ENCODE data around the gene GMPR2.

GMPR2 gene

DNA sequence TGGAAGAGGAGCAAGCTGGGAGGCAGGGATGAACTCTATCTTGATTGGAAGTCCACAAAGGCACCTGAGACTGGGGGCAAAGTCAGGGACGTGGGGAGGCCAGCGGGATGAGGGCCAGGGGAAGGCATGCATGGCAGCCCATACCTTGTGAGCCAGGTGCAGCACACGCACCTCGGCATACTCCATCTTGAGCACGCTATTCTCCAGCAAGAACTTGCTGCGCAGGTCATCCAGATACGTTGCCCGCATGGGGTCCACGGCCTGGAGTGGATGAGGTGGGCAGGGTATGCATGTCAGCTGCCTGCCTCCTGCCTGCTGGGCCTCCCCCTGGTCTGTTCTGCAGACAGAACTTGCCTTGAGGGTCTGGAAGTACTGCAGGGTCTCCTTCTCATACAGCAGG is 34.8 kb downstream of the GMPR2 start:
- DNase-seq (ENCODE audit: low read depth in 2 of 2): no peak

DNA sequence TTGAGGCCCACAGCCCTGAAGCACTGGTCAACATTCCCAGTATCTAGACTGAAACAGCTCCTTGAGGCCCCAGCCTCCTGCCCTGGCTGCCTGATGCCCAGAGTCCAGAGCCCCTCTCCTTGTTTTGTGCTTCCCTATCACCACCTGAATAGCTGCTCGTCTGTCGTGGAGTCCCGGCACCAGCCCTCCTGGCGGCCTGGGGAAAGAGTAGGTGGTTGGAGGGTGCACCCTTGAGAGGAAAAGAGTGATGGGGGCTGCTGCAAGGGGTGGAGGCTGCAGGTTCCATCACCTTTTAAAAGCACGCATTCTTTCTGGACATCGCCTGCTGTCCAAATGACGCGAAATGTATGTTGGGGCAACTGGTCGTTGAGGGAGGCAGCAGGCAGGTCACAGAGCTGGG is 35.5 kb downstream of the GMPR2 start:
- DNase-seq (ENCODE audit: low read depth in 2 of 2): no peak

DNA sequence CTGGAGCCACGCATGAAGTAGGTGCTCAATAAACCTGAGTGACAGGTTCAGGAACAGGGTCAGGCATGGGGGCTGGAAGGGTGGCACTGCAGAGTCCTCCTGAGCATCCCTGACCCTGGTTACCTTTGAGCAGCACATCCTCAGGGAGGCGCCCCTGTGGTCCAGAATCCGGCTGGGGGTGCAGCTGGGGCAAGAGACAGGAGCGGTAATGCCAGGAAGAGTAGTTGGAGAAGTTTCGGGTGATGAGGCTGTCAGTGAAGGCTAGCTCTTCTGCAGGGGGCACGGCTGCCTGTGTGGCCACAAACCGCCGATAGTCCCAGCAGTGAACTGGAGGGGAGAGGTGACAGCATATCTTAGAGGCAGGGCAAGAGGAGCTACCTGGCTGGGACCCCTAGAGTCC is 36.6 kb downstream of the GMPR2 start:
- no peak for DNase-seq (ENCODE audit: low read depth in 2 of 2)

DNA sequence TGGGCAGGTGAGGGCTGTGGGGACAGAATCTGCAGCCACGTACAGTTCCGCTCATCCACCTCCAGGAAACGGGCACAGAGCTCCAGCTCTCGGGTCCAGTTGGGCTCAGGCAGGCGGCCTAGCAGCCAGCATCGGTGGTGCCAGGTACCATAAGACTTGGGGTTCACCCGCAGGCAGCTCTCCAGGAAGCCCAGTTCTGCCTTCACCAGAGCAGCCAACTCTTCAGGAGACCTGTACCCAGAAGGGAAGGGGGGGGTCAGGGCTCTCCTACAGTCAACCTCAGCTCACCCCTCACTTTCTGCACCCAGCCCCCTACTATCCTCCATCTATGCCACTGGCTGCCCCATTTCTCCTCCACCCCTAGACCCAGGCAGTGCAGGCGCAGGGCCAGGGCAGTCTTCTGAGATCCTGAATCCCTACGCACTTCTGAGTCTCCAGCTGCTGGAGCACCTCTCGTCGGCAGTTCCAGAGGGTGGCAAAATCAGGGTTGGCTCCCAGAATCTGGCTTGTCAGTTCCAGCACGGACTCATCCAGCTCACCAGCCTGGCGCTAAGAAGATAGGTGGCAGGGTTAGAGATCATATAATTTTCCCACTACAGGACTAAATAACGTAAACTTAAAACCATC is 37.3 kb downstream of the GMPR2 start:
- DNase-seq (ENCODE audit: low read depth in 2 of 2): no peak

DNA sequence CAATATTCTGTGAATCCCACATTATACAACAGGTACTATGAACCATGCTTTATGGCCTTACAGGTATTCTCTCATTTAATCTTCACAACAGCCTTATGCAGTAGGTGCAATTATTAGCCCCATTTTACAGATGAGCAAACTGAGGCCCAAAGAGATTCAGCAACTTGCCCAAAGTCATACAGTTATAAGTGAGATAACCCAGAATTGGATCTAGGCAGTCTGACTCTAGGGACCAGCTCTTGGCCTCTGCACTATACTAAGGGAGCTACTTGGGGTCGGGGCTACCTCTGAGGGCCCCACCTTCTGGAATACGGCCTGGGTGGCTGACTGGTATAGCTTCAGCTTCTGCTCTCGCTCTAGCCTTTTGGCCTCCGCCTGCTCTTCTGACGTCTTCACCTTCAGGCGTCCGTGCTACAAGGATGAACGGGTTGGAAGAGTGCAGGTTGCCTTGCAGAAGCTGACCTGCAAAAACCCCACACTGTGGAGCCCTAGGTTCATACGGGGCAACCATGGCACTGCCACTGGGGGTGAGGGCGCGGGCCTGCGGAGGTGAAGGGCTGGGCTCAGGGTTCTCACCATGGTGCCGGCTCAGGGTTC is 37.9 kb downstream of the GMPR2 start:
- DNase-seq (ENCODE audit: low read depth in 2 of 2): no peak

DNA sequence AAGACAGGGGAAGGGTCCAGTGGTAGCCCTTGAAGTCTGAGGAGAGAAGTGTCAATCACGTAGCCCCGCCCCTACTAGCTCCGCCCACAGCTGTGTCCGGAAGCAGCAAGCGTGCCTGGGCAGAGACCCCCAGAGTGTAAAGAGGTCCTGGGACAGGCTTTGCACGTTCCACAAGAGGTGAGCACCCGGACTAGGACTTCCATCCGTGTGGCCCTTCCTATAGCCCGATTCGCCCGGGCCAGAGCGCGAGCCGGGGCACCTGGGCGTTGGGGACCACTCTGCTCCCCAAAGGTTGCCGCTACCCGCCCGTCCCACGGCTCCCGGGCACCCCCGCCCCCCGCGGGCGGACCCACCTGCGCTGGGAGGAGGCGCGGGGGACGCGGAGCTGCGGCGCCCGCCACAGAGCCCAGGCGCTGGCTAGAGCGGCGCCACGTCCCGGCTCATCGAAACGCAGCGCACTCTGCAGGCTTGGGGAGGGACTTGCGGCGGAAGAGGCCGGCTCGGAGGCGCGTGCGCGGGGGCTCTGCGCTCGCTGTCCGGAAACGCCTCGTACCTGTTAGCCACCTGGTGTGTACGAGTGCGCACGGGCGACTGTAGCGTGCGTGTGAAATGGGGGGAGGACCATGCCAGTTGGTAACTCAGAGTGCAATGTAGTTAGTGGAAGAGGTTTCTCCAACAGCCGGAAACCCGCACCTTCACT is 38.6 kb downstream of the GMPR2 start, which contains the start of gene RABGGTA:
Gene RABGGTA, minus strand, starts transcription at position 464 of the 700 bp plus-strand sequence. CDS start 482 bp downstream, outside the sequence.
- DNase-seq (ENCODE audit: low read depth in 2 of 2): peak; percentile 82 to 90

DNA sequence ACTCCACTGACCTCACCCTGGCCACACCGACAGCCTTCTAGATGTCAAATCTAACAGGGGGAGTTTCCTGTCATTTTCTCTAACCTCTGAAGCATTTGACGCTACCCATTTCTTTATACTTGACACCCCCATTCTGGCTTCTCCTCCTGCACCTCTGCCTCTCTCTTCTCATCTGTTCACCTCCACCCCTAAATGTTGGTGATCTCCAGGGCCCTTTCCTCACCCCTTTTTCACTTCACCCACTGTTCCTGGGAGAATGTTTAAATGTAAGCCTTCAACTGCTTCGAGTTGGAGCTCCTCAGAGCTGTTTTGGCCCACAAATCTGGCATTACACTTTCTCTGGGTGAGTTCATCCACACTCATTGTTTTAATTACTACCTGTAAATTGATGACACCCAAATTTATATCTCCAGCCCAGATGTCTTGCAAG is 39.1 kb downstream of the GMPR2 start:
- no peak for DNase-seq (ENCODE audit: low read depth in 2 of 2)

DNA sequence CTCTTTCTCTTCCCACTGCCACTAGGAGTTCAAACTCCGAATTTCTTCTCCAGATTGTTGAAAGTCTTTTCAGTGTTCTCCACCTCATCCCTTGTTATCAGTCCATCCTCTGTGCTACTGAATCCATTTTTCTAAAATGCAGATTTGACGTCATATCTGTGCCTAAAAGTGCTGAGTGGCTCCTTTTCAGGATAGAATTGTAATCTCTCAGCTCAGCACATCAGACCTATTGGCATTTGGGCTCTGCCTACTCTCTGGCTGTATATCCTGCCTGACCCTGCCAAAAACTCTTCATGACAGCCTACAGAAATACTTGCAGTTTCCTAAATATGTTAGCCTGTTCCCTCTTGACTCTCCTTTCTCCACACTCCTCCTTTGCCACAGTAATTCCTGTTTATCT is 39.7 kb downstream of the GMPR2 start:
- DNase-seq (ENCODE audit: low read depth in 2 of 2): no peak

DNA sequence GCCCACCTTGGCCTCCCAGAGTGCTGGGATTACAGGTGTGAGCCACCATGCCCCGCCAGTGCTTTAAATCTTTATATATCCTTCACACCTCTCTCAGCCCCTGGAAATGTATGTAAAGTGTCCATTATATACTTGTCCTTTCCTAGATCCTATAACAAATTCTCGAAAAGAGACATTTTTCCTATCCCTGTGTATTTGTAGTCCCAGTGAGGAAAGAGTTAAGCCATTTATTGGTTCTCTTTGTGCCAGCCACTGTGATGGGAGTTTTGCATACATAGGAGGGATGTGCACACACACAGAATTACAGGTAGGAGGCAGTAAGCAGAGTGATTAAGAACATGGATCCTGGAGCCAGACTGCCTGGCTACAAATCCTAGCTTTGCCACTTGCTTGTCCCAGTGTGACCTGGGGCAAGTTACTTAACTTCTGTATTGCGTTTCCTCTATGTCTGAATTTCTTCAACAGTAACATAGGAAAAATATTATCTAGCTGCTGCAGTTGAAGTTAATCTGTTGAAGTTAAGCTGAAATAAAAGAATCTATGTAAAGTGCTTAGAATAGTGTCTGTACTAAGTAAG is 40.8 kb downstream of the GMPR2 start:
- no peak for DNase-seq (ENCODE audit: low read depth in 2 of 2)

DNA sequence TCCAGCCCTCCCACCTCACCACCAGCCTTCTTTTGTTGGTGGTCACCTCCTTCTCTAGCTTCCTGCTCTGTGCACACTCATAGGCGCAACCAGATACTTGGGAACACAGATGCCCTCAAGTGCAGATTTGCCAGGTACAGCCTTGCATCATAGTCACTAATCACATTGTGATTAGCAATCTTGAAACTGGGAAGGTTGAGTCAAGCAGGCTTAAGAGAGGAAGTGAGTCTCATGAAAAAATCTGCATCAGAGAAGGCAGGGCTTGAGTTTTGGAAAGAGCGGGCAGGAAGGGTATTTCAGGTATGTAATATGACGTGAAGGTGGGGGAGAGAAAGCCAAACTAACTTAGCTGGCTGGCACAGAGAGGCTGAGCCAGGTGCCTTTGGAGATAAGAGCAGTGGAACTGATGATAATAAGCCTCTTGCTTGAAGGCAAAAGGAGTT is 41.4 kb downstream of the GMPR2 start:
- peak in 1 of 2 donors; percentile 20 for DNase-seq (ENCODE audit: low read depth in 2 of 2)

DNA sequence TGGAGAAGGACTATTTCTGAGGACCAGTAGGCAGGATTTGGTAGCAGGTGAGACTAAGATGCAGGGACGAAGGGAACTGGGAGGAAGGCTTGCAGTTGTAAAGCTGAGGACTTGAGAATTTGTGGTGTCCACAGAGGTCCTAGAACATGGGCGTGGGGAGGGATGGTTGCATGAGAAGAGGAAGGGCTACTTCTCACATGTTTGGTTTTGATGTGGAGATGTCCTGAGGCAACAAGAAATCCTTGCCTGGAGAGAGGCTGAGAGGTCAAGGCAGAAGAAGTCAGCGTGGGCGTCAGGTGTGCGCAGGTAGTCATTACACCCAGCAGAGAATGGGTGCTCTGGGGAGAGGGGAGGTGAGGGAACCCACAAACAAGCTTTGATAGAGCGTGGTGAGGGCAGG is 44.3 kb downstream of the GMPR2 start:
- no peak for DNase-seq (ENCODE audit: low read depth in 2 of 2)

DNA sequence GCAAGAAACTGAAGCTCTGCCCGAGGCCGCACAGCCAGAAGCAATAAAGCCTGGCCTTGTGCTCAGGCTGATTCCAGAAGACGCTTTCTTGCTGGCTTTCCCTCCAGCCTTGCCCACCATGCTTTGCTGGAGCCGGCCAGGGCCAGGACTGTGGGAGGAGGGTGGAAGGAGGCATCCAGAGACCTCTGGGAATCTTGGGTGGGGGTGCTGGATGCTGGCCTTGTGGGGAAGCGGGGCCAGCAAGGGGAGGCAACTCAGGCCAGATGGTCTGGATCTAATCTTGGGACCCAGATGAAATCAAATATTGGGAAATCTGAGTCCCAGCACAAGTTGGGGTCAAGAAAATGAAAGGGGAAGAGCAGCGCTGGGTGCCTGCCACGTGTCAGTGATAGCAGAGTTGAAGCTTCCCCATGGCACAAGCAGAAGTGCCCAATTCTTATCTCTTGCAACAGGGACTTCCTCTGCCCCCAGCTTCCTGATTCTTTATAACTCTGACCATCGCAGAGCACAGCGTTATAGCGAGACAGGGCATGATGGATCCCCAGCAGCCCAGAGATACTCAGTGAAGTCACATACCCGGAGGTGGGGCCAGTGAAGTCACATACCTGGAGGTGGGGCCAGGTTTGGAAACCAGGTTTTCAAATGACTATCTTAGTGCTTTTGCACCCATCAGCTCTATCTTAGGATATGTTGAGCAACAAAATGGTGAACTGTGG is 45.0 kb downstream of the GMPR2 start:
- no peak for DNase-seq (ENCODE audit: low read depth in 2 of 2)

DNA sequence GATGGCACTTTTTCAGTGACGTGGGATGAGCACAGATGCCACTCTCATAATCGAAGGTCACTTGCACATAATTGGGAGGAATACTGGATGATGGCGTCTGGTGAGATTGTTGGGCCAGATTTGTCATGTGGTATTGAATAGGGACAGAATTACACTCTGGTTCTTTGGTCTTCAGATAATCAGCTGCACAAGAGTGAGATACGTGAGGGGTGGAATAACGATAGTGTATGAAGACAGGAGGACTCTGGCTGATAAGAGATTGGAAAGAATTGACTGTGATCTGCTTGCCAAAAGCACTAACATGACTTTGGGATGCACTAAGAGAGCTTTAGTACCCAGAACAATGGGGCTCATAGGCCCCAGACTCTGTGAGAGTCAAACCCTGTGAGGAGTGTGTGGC is 45.7 kb downstream of the GMPR2 start:
- DNase-seq (ENCODE audit: low read depth in 2 of 2): no peak

DNA sequence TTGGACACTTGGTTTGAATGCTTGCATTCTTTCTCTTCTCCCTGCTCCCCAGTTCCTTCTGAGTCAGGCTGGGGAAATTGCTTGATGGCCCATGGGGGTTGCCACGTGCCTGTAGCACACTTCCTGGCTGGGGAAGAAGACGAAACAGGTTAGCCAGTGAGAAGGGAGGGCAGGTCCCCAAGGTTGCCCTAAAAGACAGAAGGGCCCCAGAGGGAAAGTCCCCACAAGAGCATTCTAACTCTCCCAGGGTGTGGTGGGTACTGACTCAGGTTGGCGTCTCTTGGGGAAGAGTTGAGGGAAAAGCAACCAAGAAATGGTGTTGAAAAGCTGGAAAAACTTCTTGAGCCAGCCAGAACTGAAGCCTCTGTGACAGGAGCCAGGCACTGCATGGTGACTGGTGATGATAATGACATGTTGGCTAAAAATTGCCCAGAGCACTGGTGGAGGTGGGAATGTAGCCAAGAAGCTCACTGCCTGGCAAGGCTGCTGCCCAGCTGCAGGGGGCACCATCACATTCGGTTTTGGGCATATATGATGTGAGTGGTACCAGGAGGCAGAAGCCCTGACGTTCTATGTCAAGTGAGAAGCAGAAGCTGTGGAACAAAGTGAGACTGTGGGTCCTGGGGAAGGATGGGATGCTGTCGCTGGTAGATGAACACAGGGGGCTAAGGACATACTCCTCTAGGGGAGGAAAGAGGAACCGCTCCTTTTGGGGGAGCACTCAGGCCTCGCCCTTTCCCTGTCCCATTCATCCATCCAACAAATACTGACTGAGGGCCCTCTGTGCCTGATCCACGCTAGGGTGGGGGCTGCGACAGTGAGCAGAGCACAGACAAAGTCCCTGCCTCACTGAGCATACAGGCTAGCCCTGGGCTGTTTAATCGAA is 46.8 kb downstream of the GMPR2 start:
- peak in 1 of 2 donors; percentile 17 for DNase-seq (ENCODE audit: low read depth in 2 of 2)

DNA sequence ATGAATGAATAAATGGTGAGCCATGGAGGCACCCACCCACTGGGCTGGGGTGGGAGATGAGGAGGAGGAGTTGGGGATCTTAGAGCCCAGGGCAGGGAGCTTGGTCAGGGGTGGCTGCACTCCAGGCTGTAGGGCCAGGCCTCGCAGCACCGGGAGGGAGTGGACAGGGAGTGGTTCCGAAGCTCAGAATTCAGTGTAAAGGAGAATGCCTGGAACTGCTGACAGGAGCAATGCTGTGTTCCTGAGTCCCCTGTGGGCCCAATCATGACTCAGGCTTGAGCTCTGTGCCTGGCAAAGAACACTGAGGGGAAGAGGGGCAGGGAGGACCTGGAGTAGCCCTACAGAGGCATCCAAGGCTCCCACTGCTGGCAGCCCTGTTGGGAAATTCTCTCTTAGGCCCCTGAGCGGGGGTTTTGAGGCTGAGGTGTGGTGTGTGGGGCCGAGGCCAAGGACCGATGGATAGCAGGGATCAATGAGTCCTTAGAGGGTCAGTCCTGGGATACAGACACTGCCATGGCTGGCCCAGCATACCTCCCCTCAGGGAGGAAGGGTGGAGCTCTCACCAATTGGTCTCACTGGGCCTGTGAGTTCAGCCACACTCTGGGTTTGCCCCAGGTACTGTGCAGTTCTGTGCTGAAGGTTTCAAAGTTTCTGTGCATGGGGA is 48.2 kb downstream of the GMPR2 start:
- DNase-seq (ENCODE audit: low read depth in 2 of 2): no peak

DNA sequence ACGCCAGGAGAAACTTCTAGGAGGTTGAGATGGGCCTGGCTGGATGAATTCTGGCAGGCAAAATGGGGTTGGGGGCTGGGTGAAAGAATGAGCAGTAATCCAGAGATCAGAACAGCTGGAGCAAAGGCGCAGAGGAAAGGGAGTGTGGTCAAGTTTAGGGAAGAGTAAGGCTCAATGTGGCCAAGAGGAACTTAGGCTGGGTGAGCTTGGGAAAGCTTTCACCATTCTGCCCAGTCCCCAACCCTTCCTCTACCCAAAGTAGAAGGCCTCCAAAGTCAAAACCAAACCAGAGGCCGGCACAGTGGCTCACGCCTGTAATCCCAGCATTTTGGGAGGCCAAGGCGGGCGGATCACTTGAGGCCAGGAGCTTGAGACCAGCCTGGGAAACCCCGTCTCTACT is 48.9 kb downstream of the GMPR2 start:
- DNase-seq (ENCODE audit: low read depth in 2 of 2): no peak

DNA sequence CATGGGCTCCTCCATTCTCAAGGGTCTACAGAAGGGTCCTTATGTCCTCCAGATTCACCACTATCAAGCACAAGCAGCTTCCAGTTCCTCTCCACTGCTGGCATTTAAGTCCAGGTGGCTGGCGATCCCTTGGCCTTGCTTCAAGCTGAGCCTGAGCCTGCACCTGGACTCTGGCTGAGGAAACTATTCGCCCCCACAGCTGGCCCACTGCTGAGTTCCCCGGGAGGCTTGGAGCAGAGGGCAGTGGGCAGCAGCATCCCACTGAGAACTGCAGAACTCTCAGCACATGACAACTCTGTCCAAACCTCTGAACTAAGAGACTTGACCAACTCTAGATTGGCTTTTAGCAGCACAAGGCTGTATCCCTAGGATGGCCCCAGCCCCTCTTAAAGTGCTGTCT is 50.0 kb downstream of the GMPR2 start:
- no peak for DNase-seq (ENCODE audit: low read depth in 2 of 2)

DNA sequence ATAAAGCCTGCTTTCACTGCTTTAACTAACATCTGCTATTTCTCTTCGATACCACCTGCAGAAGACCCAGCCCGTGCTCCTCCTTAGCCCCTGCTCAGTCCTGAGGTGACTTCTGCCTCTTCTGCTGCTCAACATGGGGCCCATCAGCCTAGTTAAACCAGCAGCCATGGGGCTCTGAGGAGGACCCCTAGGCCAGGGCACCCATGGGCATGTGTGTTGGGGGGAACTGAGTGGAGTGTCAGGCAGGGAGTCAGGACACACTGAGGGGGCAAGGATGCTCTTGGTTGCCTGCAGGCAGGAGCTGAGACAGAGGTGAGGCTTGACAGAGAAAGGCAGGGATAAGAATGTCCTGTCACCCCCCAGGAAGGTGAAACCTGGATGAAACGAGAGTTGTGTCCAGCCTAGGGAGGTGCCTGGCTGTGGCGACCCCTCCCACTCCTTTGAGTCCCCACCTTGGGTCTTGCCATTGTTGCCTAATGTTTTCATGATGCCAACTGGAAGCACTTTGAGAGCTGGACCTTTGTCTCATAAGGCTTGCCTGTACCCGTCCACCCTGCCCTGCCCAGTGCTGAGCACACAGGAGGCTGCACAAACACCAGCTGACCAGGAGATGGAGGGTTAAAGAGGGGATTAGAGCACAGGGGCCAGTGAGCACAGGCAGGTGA is 51.2 kb downstream of the GMPR2 start:
- no peak for DNase-seq (ENCODE audit: low read depth in 2 of 2)

DNA sequence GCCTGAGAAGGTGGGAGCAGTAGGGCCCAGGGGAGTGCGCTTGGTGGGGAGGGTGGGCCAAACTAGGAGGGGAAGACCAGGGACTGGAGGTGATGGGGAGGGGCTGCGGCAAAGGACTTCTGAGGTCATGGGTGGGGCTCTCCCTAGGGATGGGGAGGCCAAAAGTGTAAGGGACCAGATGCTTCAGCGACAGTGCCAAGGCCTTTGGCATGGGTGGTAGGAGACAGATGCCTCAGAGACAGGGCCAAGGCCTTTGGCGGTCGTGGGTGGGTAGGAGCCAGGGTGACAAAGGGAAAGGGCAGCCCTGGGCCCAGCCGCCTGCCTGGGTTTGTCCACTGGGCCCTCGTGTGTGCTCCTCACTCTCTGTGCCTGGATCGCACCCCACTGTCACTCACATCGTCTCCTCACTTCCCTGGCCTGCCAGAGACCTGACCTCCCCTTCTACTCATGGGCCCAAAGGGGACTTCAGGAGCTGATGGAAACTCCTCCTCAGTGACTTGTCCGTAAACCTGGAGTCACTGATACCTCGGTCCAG is 51.8 kb downstream of the GMPR2 start:
- DNase-seq (ENCODE audit: low read depth in 2 of 2): no peak

DNA sequence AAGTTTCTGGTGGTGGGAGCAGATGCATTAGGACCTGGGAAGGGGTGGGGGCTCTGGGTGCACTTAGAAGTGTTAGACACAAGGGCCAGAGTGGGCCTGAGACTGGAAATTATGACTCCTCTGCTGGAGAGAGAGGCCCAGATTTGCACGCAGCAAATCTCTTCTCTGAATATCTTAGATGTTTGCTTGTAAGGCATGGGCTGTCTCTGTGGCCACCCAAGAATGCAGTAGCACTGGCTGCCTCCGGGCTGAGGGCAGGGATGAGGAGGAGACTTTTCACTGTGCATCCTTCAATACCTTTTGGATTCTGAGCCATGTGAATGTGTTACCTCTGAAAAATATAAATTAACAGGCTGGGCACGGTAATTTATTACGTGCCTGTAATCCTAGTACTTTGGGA is 52.6 kb downstream of the GMPR2 start:
- DNase-seq (ENCODE audit: low read depth in 2 of 2): no peak

All from stimulated activated CD8-positive, alpha-beta memory T cell treated with anti-CD3 and anti-CD28 coated beads, Interleukin-7, amount 100 ng/mL, for 4 hours (primary cell).